GM12873 (cell line): ENCODE data around the gene NSD2.
A peak's percentile ranks its signal among the peaks of the same experiment; 100 is the strongest.

Source experiments
- CTCF ChIP-seq: IDR thresholded peaks from 2 replicates; pipeline ENCODE4 v1.5.1; 2012; ENCODE audit warnings: low read depth, mild to moderate bottlenecking, moderate library complexity, low read length, control low read depth; ENCODE audit not compliant: insufficient read depth; ENCODE audit errors: missing control alignments

The NSD2 gene

DNA sequence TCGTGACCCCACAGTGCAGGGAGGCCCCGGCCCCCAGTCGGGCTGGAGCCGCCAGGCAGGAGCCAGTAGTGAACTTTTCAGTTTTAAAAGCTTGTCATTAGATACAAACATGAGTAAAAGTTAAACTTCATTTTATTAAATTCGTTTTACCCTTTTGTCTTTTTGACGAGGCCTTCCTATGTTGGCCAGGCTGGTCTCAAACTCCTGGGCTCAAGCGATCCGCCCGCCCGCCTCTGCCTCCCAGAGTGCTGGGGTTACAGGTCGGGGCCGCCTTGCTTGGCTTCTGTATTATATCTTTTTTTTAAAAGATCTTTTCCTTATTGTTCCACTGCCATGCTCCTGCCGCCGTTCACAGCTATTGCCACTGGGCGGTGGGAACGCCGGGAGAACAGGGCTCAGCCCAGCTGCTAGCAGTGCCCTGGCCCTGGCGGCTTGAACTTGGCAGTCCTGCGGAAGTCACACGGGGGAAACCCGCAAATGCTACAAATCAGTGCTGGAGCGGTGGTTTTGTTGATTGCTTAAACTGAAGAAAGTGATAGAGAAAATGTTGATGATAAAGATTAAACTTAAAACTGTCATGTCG is 138.5 kb downstream of the NSD2 start:
- TF ChIP-seq CTCF: peak; percentile 22

- TF ChIP-seq CTCF: no peak
Measured at GRCh38 chr4:2011583-2011982, 140.4 kb downstream of the NSD2 start.

GRCh38 chr4:2015008-2015407 is 143.8 kb downstream of the NSD2 start:
- TF ChIP-seq CTCF: no peak

- no peak for TF ChIP-seq CTCF
Measured at GRCh38 chr4:2024683-2025082, 153.5 kb downstream of the NSD2 start.

- TF ChIP-seq CTCF: no peak
Measured at GRCh38 chr4:2025817-2026216, 154.6 kb downstream of the NSD2 start.
